ENCODE results near the gene ANGPTL3. TPM values are rescaled to one million over a fixed set of nuclear protein-coding genes. Genes with fewer than 3 reads are reported as not detected.

ANGPTL3 gene
- total and polyA plus RNA-seq, 2 of the 13 experiments (the other 11 are each of a cell fraction or from before 2014, with no cell fraction given): 0.40 to 0.51 TPM

DNA sequence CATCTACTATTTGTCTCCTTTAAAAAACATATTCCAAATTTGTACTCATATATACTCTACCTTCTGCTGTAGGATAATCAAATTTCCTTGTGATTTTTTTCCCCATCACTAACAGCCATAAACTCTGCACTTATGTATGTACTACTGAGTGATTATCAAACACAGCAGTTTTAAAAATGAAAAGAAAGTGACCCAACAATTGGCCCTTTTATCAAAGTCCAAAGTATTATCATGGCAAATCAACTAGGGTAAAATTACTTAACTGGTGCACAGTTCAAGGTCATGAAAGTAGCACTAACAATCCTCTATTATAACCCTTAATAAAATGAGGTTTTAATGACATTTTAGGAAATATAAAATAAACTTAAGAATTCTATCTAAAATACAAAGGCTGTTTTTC, 11.6 kb downstream of the ANGPTL3 start (continued):
- TF ChIP-seq, protein P1, sequence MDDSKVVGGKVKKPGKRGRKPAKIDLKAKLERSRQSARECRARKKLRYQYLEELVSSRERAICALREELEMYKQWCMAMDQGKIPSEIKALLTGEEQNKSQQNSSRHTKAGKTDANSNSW (CRISPR knock-in tag; IDR thresholded peaks at IDR 0.05; ENCODE audit: borderline replicate concordance): no peak
- TF ChIP-seq ZNF75D (CRISPR knock-in tag; IDR thresholded peaks at IDR 0.05; ENCODE audit: borderline replicate concordance) (no peak), ERF (CRISPR knock-in tag; IDR thresholded peaks at IDR 0.05) (no peak), TIGD3 (CRISPR knock-in tag; IDR thresholded peaks at IDR 0.05; ENCODE audit: borderline replicate concordance) (no peak), MTF1 (CRISPR knock-in tag; IDR thresholded peaks at IDR 0.05) (no peak), ZNF589 (CRISPR knock-in tag; conservative IDR thresholded peaks at IDR 0.05) (no peak), EEA1 (CRISPR knock-in tag; IDR thresholded peaks at IDR 0.05; ENCODE audit: borderline replicate concordance) (no peak), DPF2 (CRISPR knock-in tag; IDR thresholded peaks at IDR 0.05; ENCODE audit: borderline replicate concordance, low read depth) (no peak), ZNF850 (CRISPR knock-in tag; conservative IDR thresholded peaks at IDR 0.05) (no peak), NR2F1 (CRISPR knock-in tag; IDR thresholded peaks at IDR 0.05) (peak in 1 of 2 experiments; percentile 36; a peak in 1 of 4 replicates), CCAR2 (optimal IDR thresholded peaks at IDR 0.05; ENCODE audit: low read depth, low read length) (no peak), HOXA9 (CRISPR knock-in tag; IDR thresholded peaks at IDR 0.05; ENCODE audit: borderline replicate concordance) (no peak), THRA (CRISPR knock-in tag; IDR thresholded peaks at IDR 0.05; ENCODE audit: borderline replicate concordance) (no peak), TGIF2 (CRISPR knock-in tag; IDR thresholded peaks at IDR 0.05) (no peak), ZNF615 (CRISPR knock-in tag; IDR thresholded peaks at IDR 0.05; ENCODE audit: borderline replicate concordance) (no peak), ZNF878 (CRISPR knock-in tag; IDR thresholded peaks at IDR 0.05) (no peak), YEATS2 (CRISPR knock-in tag; IDR thresholded peaks at IDR 0.05; ENCODE audit: borderline replicate concordance) (no peak), NR2C2 (CRISPR knock-in tag; IDR thresholded peaks at IDR 0.05; ENCODE audit: borderline replicate concordance) (peak; percentile 40; the same call in 1 of the 2 replicates), NFIC (IDR thresholded peaks at IDR 0.05; ENCODE audit: low read length) (0 out of 2 replicates have a peak, but pooled peaks have one; percentile 13), BRF2 (CRISPR knock-in tag; IDR thresholded peaks at IDR 0.05) (no peak), MIER3 (CRISPR knock-in tag; IDR thresholded peaks at IDR 0.05; ENCODE audit: borderline replicate concordance) (no peak), MIXL1 (CRISPR knock-in tag; IDR thresholded peaks at IDR 0.05) (peak; percentile 82; the same call in 1 of the 2 replicates), ZNF580 (CRISPR knock-in tag; IDR thresholded peaks at IDR 0.05; ENCODE audit: borderline replicate concordance, low read depth) (no peak), HMG20A (CRISPR knock-in tag; IDR thresholded peaks at IDR 0.05; ENCODE audit: borderline replicate concordance) (peak; percentile 47; the same call in 1 of the 2 replicates), SRSF1 (optimal IDR thresholded peaks at IDR 0.05; ENCODE audit: low read depth, low read length) (no peak), RAD51 (IDR thresholded peaks at IDR 0.05; ENCODE audit: borderline replicate concordance) (no peak), ZNF263 (CRISPR knock-in tag; IDR thresholded peaks at IDR 0.05) (no peak), ZNF883 (CRISPR knock-in tag; IDR thresholded peaks at IDR 0.05; ENCODE audit: not compliant biosample characterization) (no peak), BRD4 (CRISPR knock-in tag; IDR thresholded peaks at IDR 0.05) (no peak)
